ENCODE measurements around the gene TTLL8.

Gene TTLL8

GRCh38 chr22:50046481-50047245 lies 11.4 kb downstream of the TTLL8 start:
- no peak for TF ChIP-seq CTCF (IDR thresholded peaks at IDR 0.05; ENCODE audit: low read depth, low read length)

GRCh38 chr22:50046019-50046415 lies 12.1 kb downstream of the TTLL8 start:
- H3K4me3 ChIP-seq (ENCODE audit: low read depth, low read length): no peak overlapping the region
- TF ChIP-seq CTCF (IDR thresholded peaks at IDR 0.05; ENCODE audit: low read depth, low read length): no peak

More at GRCh38 chr22:50046481-50047245, 11.4 kb downstream of the TTLL8 start:
- no peak overlapping the region for H3K4me3 ChIP-seq (ENCODE audit: low read depth, low read length)

DNA sequence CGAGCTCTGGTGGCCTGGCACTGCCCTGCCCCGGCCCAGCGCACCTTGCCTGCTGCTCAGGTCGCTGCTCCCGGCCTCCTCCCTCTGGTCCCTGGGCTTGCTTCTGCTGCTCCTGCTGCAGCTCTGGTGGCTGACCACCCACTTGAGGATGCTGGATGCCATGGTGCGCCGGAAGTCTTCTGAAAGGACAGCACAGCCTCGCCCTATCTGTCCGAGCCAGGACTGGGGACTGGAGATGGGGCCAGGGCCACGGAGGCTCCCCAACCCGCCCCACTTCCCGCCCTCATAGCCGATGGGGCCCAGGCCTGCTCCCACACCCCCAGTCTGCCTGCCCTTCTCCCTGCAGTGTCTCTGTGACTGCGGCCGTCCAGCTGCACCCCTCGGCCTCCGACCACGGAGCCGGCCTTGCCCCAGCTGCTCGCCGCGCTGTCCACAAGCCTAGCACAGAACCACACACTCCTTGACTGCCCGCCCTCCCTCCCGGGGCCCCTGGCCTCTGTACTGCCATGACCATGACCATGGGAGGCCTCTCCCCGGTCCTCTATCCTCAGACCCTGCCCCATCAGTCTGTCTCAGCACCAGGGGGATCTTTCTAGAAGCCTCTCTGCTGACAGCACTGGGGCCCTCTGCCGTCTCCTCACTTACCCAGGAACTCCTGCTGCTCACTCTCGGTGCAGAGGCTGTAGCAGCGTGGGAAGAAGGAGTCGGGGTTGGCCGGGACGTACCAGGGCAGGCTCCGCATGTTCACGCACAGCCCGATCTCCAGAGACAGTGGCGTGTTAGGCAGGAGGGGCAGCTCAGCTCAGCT lies 12.7 kb downstream of the TTLL8 start:
- no peak overlapping the region for H3K4me3 ChIP-seq (ENCODE audit: low read depth, low read length)
- TF ChIP-seq CTCF (IDR thresholded peaks at IDR 0.05; ENCODE audit: low read depth, low read length): no peak

- H3K4me3 ChIP-seq (ENCODE audit: low read depth, low read length): no peak overlapping the region
- no peak for TF ChIP-seq CTCF (IDR thresholded peaks at IDR 0.05; ENCODE audit: low read depth, low read length)
Observed at GRCh38 chr22:50044485-50045118, 13.5 kb downstream of the TTLL8 start.

- no peak for TF ChIP-seq CTCF (IDR thresholded peaks at IDR 0.05; ENCODE audit: low read depth, low read length)
- H3K4me3 ChIP-seq (ENCODE audit: low read depth, low read length): no peak overlapping the region
Observed at GRCh38 chr22:50041361-50042065, 16.6 kb downstream of the TTLL8 start.

- H3K4me3 ChIP-seq (ENCODE audit: low read depth, low read length): no peak overlapping the region
Observed at GRCh38 chr22:50040717-50041116, 17.4 kb downstream of the TTLL8 start.

More at GRCh38 chr22:50040717-50041116, 17.4 kb downstream of the TTLL8 start:
- no peak for TF ChIP-seq CTCF (IDR thresholded peaks at IDR 0.05; ENCODE audit: low read depth, low read length)
